Stomach (tissue), 9 donors: Measurements from ENCODE around the gene TTC39B. TPM values are rescaled to one million over a fixed set of nuclear protein-coding genes. Genes with fewer than 3 reads are reported as not detected.

Experiments used
- DNase-seq, 2 donors: peaks; one replicate each; pipeline versions ENCODE4 v3.0.0 to v3.0.0-alpha.2; 2013 to 2019
- H3K27ac ChIP-seq, 5 donors: fragments of 200-600 bp in 4 of 5; sonication (generic) in 4 of 5; one replicate each; pipeline ENCODE4 v1.5.1; 2013 to 2019; ENCODE audit warnings: mild to moderate bottlenecking in 1 of 5, moderate library complexity in 1 of 5
- H3K27me3 ChIP-seq, 3 donors: fragments of 200-600 bp; sonication (generic); one replicate each; pipeline ENCODE4 v1.5.1; 2017 to 2019; ENCODE audit warnings: mixed run types in 1 of 3
- H3K36me3 ChIP-seq, 4 donors: fragments of 200-600 bp; sonication (generic); 1 replicate in 3 of 4; 2 replicates in 1 of 4; pipeline ENCODE4 v1.5.1; 2016 to 2019
- H3K4me1 ChIP-seq, 4 donors: fragments of 200-600 bp; sonication (generic); one replicate each; pipeline ENCODE4 v1.5.1; 2016 to 2019
- H3K4me3 ChIP-seq, 4 donors: fragments of 200-600 bp; sonication (generic) in 3 of 4; one replicate each; pipeline ENCODE4 v1.5.1; 2016 to 2019; ENCODE audit warnings: mild to moderate bottlenecking in 1 of 4
- H3K9me3 ChIP-seq, 4 donors: fragments of 200-600 bp; sonication (generic); one replicate each; pipeline ENCODE4 v1.5.1; 2016 to 2019
- CTCF ChIP-seq, 7 experiments: fragments of 450-650 bp in 4 of 7; fragments of 200-600 bp in 3 of 7; sonication (generic) in 3 of 7; IDR thresholded peaks; one replicate each; pipeline ENCODE4 v1.5.1; 2016 to 2019; ENCODE audit warnings: antibody characterized with exemption in 7 of 7, control low read depth in 2 of 7, mild to moderate bottlenecking in 1 of 7
- EP300 ChIP-seq: sonication (generic); formaldehyde crosslinking; IDR thresholded peaks from one replicate; pipeline ENCODE4 v1.6.1; 2017; ENCODE audit warnings: antibody characterized with exemption
- POLR2A ChIP-seq, 4 donors: fragments of 450-650 bp; IDR thresholded peaks; one replicate each; pipeline ENCODE4 v1.6.1; 2016; ENCODE audit warnings: antibody characterized with exemption in 4 of 4, control low read depth in 2 of 4, mild to moderate bottlenecking in 1 of 4, moderate library complexity in 1 of 4
- POLR2AphosphoS5 ChIP-seq, 3 donors: sonication (generic); formaldehyde crosslinking; IDR thresholded peaks; one replicate each; pipeline ENCODE4 v1.6.1; 2016; ENCODE audit warnings: antibody characterized with exemption in 3 of 3
- WGBS, 5 donors: extraction: QIAGEN DNeasy Blood & Tissue Kit in 3 of 5; methylation state at CpG; one replicate each; pipeline versions ENCODE4 v1.1.5 to v1.1.7; 2013 to 2018; 5-methylcytosine and 5-hydroxymethylcytosine counted together
- intact Hi-C: fragments of 100-400 bp; cut with DNase I; formaldehyde crosslinking; loops from one replicate; pipeline ENCODE4 v1.15.1; 2023; ENCODE audit warnings: low total_unique reads
- polyA plus RNA-seq, 3 donors: library from polyadenylated mRNA; stranded (reverse); fragments of 200-250 nt; gene quantifications; one replicate each; pipeline ENCODE4 v1.2.3, GENCODE V29; 2013
- total RNA-seq, 5 donors: library from RNA; depleted of rRNA; stranded (reverse); fragments of >200 nt; gene quantifications; one replicate each; pipeline versions ENCODE4 v1.1.0 to v1.2.3, GENCODE V29; 2014 to 2016
- donor health status: healthy with polysubstance abuse.
- donor health status: Bipolar disorder and iron deficiency.
- donor health status: healthy.

Gene TTC39B
- total and polyA plus RNA-seq, 8 donors = 2.0 to 35.4 (median 6.6) TPM

- WGBS, 5 donors = 42 to 63% (median 50%) methylated on average over 5 of the region's 5 CpGs
- no peaks in the 10 kb centered on the region for H3K9me3 ChIP-seq
- H3K27ac ChIP-seq = no peak overlapping the region
- intact Hi-C loops = loop anchor here (10.0 kb wide), 2 partner anchors 202 to 392 kb away; no protein-coding TSS in a partner anchor
- peak in 1 of 2 donors; percentile 11 for DNase-seq
- peaks cover 6 to 17% (median 13%) of the 10 kb centered on the region in 4 donors for H3K4me1 ChIP-seq
- no peak overlapping the region for H3K4me3 ChIP-seq
- no peak for TF ChIP-seq POLR2AphosphoS5 (IDR thresholded peaks at IDR 0.05)
- no peak for TF ChIP-seq CTCF (IDR thresholded peaks at IDR 0.05)
- no peak for TF ChIP-seq POLR2A (IDR thresholded peaks at IDR 0.05)
- no peak for TF ChIP-seq EP300
- no peaks in the 10 kb centered on the region for H3K27me3 ChIP-seq
- peaks cover 0 to 13% (median 5%) of the 10 kb centered on the region in 4 donors for H3K36me3 ChIP-seq
These were observed 93.8 kb downstream of the TTC39B start for GRCh38 chr9:15213249-15213648.

DNA sequence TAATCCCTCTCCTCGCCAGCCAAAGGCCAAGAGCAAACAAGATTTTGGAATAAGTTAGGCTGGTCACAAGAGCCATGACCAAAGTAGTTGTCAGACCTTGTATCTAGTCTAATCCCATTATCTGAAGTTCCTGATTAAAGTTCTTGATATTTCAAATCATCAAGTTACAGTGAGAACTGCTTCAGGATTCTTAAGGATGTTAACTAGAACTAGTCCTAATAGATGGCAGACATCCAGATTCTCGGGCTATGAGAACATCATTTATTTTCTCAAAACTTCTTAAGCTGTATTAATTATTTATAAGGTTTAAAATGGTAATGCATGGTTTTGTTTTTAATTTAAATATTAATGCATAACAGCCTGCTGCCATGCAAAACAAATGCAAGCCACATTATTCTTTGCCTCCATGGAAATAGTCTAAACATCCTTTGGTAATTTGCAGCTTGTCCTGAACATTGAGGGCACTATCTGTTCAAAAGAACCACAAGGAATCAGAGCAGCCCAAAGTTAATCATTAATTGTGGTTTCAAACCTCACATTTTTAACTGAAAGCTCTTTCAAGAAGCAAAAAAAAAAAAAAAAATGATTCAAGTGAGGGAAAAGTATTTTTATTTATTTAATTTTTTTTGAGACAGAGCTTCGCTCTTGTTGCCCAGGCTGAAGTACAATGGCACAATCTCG is 95.1 kb downstream of the TTC39B start:
- intact Hi-C loops = loop anchor here (10.0 kb wide), 2 partner anchors 203 to 393 kb away; no protein-coding TSS in a partner anchor
- peak overlapping the region in 2 of 5 donors; percentile 27 to 39 for H3K27ac ChIP-seq
- peaks cover 6 to 17% (median 13%) of the 10 kb centered on the region in 4 donors for H3K4me1 ChIP-seq
- no peak overlapping the region for H3K4me3 ChIP-seq
- TF ChIP-seq POLR2A (IDR thresholded peaks at IDR 0.05) (no peak), CTCF (IDR thresholded peaks at IDR 0.05) (peak in 1 of 7 experiments; percentile 13)
- peak in 1 of 2 donors; percentile 25 for DNase-seq
- 59 to 78% (median 73%) methylated on average over 4 of the region's 4 CpGs for WGBS, 5 donors
- H3K27me3 ChIP-seq = no peaks in the 10 kb centered on the region
- H3K36me3 ChIP-seq = peaks cover 0 to 13% (median 3%) of the 10 kb centered on the region in 4 donors
- H3K9me3 ChIP-seq = no peaks in the 10 kb centered on the region

DNA sequence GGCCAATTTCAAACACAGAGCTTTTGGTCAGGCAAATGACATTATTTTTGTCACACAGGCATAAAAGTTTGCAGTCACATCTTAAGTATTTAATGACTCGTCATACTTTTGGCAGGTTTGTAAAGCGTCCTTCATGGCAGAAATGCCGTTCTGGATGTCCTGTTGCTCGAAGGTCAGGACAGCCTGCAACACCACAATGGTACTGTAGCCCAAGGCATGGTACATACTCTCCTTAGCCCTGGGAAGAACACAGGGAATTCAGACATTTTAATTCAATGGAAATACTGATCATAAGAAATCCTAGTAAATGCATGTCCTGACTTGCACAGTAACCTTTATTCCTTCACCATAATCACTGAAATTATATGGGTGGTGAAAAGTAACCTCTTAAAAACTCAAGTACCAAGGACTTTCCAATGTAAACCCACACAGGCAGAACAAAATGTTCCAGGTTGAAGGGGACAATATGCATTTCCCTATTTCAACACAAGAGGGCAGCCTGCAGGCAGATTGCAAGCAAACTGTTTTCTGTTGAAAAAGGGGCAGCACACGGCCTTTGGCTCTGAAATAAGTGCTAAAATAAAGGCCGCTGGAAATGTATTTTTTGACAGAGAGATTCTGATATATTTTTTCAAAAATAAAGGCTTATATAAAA is 95.7 kb downstream of the TTC39B start:
- Histone ChIP-seq H3K4me1 (peaks cover 6 to 21% (median 13%) of the 10 kb centered on the region in 4 donors), H3K9me3 (no peaks in the 10 kb centered on the region)
- intact Hi-C loops = loop anchor here (10.0 kb wide), 2 partner anchors 204 to 394 kb away; no protein-coding TSS in a partner anchor

More for the DNA sequence above, 95.7 kb downstream of the TTC39B start:
- WGBS, 5 donors = 40 to 52% (median 43%) methylated on average over 6 of the region's 6 CpGs
- H3K27ac ChIP-seq = peak overlapping the region in 2 of 5 donors; percentile 27 to 39
- H3K4me3 ChIP-seq = no peak overlapping the region
- TF ChIP-seq POLR2AphosphoS5 (IDR thresholded peaks at IDR 0.05) (peak in 1 of 3 donors; percentile 66), CTCF (IDR thresholded peaks at IDR 0.05) (peak in 5 of 7 experiments; percentile 73 to 91 (median 86)), EP300 (no peak), POLR2A (IDR thresholded peaks at IDR 0.05) (no peak)
- no peaks in the 10 kb centered on the region for H3K27me3 ChIP-seq
- peaks cover 0 to 13% (median 4%) of the 10 kb centered on the region in 4 donors for H3K36me3 ChIP-seq
- DNase-seq = peak; percentile 55 to 90
